H1 (cell line): ENCODE results near the gene CYP27C1. TPM values are rescaled to one million over a fixed set of nuclear protein-coding genes. Genes with fewer than 3 reads are reported as not detected.
"Not testable (repeated sequence)": the region's sequence is repeated elsewhere in the genome, so short reads cannot be mapped to it uniquely, and the experiment has no call there.

Experiments used
- CTCF ChIA-PET: fragments of 300-600 bp; sonication (Branson Sonifier 250); formaldehyde crosslinking; loops from one replicate; lab custom pipeline; 2021; ENCODE audit not compliant: partially characterized antibody; lab: Charles Lee
- POLR2A ChIA-PET: fragments of 300-600 bp; sonication (Branson Sonifier 250); formaldehyde crosslinking; loops from one replicate; lab custom pipeline; 2021; ENCODE audit warnings: inconsistent platforms; ENCODE audit not compliant: partially characterized antibody; lab: Charles Lee
- DNase-seq, 2 experiments: peaks; one replicate each; pipeline versions ENCODE4 v3.0.0 to v3.0.0-alpha.2; 2010 to 2022; ENCODE audit warnings: low spot score in 2 of 2, low read depth in 1 of 2, mixed read lengths in 1 of 2
- FAIRE-seq: peaks from 2 replicates; lab custom pipeline; 2011; peaks lifted over from hg19 to GRCh38; lab: Jason Lieb, UNC
- H2AFZ ChIP-seq: 2 replicates; pipeline ENCODE4 v1.8.1; 2012; ENCODE audit warnings: low read length, inconsistent platforms
- H2AK5ac ChIP-seq: 2 replicates; pipeline ENCODE4 v1.6.1; 2013; ENCODE audit warnings: low read depth, low read length
- H2BK120ac ChIP-seq: replicated peaks from 2 replicates; pipeline ENCODE3; 2013; ENCODE audit warnings: low read depth, low read length, inconsistent platforms
- H2BK12ac ChIP-seq: 2 replicates; pipeline ENCODE4 v1.6.1; 2013; ENCODE audit warnings: low read depth, low read length
- H2BK15ac ChIP-seq: 2 replicates; pipeline ENCODE4 v1.6.1; 2013; ENCODE audit warnings: low read length
- H2BK20ac ChIP-seq: 2 replicates; pipeline ENCODE4 v1.6.1; 2013; ENCODE audit warnings: low read length
- H2BK5ac ChIP-seq: 2 replicates; pipeline ENCODE4 v1.6.1; 2013; ENCODE audit warnings: low read depth, low read length
- H3K14ac ChIP-seq: 2 replicates; pipeline ENCODE4 v1.6.1; 2013; ENCODE audit warnings: inconsistent platforms; ENCODE audit not compliant: insufficient read length
- H3K18ac ChIP-seq: 2 replicates; pipeline ENCODE4 v1.6.1; 2013; ENCODE audit warnings: low read length; ENCODE audit errors: extremely low read depth
- H3K23ac ChIP-seq: 2 replicates; pipeline ENCODE4 v1.6.1; 2013; ENCODE audit warnings: inconsistent platforms; ENCODE audit not compliant: insufficient read length
- H3K23me2 ChIP-seq: 2 replicates; pipeline ENCODE4 v1.6.1; 2013; ENCODE audit warnings: low read depth, low read length
- H3K27ac ChIP-seq: 2 replicates; pipeline ENCODE4 v1.6.1; 2011; ENCODE audit warnings: low read depth, low read length, inconsistent platforms
- H3K27me3 ChIP-seq, 4 experiments: replicated peaks in 1 of 4; 1 replicate in 1 of 4; 2 replicates in 3 of 4; pipeline versions ENCODE4 v1.6.1 to v1.8.1; 2011 to 2013; ENCODE audit warnings: low read length in 3 of 4, mild to moderate bottlenecking in 3 of 4, inconsistent platforms in 2 of 4, mixed read lengths in 2 of 4, moderate library complexity in 1 of 4; ENCODE audit not compliant: control insufficient read depth in 3 of 4, insufficient read depth in 3 of 4; ENCODE audit errors: extremely low read depth in 1 of 4
- H3K36me3 ChIP-seq, 4 experiments: 2 replicates each; pipeline versions ENCODE4 v1.6.1 to v1.8.1; 2011 to 2013; ENCODE audit warnings: mild to moderate bottlenecking in 4 of 4, low read length in 3 of 4, moderate library complexity in 2 of 4, control low read depth in 1 of 4, inconsistent platforms in 1 of 4; ENCODE audit not compliant: insufficient read depth in 4 of 4, control insufficient read depth in 2 of 4
- H3K4ac ChIP-seq: replicated peaks from 2 replicates; pipeline ENCODE3; 2013; ENCODE audit warnings: low read length, low read depth, mixed read lengths, inconsistent platforms; ENCODE audit not compliant: insufficient read length
- H3K4me1 ChIP-seq, 4 experiments: replicated peaks in 1 of 4; 1 replicate in 1 of 4; 2 replicates in 3 of 4; pipeline versions ENCODE4 v1.6.1 to v1.8.1; 2011 to 2013; ENCODE audit warnings: low read length in 3 of 4, inconsistent platforms in 2 of 4, mixed read lengths in 1 of 4; ENCODE audit not compliant: insufficient read depth in 4 of 4, control insufficient read depth in 3 of 4
- H3K4me2 ChIP-seq, 2 experiments: 2 replicates each; pipeline versions ENCODE4 v1.6.1 to v1.8.1; 2011 to 2013; ENCODE audit warnings: low read depth in 2 of 2, low read length in 2 of 2, control low read depth in 1 of 2, inconsistent platforms in 1 of 2, mild to moderate bottlenecking in 1 of 2; ENCODE audit not compliant: insufficient read depth in 1 of 2
- H3K4me3 ChIP-seq, 4 experiments: fragments of 200-600, 300-600 bp in 1 of 4; sonication (generic), shearing (Covaris generic), sonication (Bioruptor Twin) in 1 of 4; 2 replicates each; pipeline versions ENCODE4 v1.5.1 to v1.8.1; 2011 to 2016; ENCODE audit warnings: low read length in 4 of 4, low read depth in 3 of 4, control low read depth in 2 of 4, inconsistent platforms in 2 of 4, mild to moderate bottlenecking in 2 of 4, mixed read lengths in 1 of 4, moderate library complexity in 1 of 4; ENCODE audit not compliant: insufficient read depth in 2 of 4; ENCODE audit errors: extremely low read depth in 1 of 4
- H3K56ac ChIP-seq: replicated peaks from 2 replicates; pipeline ENCODE3; 2013; ENCODE audit warnings: low read depth, mild to moderate bottlenecking, mixed read lengths, low read length, inconsistent platforms; ENCODE audit not compliant: insufficient read length
- H3K79me1 ChIP-seq: 2 replicates; pipeline ENCODE4 v1.6.1; 2013; ENCODE audit warnings: low read depth, low read length, control low read depth
- H3K79me2 ChIP-seq, 2 experiments: 2 replicates each; pipeline versions ENCODE4 v1.6.1 to v1.8.1; 2012 to 2013; ENCODE audit warnings: low read length in 2 of 2, mild to moderate bottlenecking in 2 of 2, inconsistent platforms in 1 of 2; ENCODE audit not compliant: insufficient read depth in 2 of 2, control insufficient read depth in 1 of 2
- H3K9ac ChIP-seq, 4 experiments: replicated peaks in 1 of 4; 1 replicate in 1 of 4; 2 replicates in 3 of 4; pipeline versions ENCODE4 v1.6.1 to v1.8.1; 2011 to 2013; ENCODE audit warnings: low read depth in 3 of 4, low read length in 3 of 4, control low read depth in 2 of 4, mild to moderate bottlenecking in 2 of 4, moderate library complexity in 2 of 4, inconsistent platforms in 1 of 4; ENCODE audit errors: extremely low read depth in 1 of 4
- H3K9me3 ChIP-seq, 2 experiments: 2 replicates each; pipeline versions ENCODE4 v1.6.1 to v1.8.1; 2012 to 2013; ENCODE audit warnings: mild to moderate bottlenecking in 2 of 2, moderate library complexity in 2 of 2, control low read depth in 1 of 2, inconsistent platforms in 1 of 2, low read depth in 1 of 2, low read length in 1 of 2, mixed read lengths in 1 of 2; ENCODE audit not compliant: insufficient read depth in 2 of 2
- H4K20me1 ChIP-seq, 2 experiments: replicated peaks in 1 of 2; 2 replicates each; pipeline versions ENCODE3 to v1.8.1; 2011 to 2013; ENCODE audit warnings: inconsistent platforms in 2 of 2, low read length in 2 of 2, mild to moderate bottlenecking in 1 of 2; ENCODE audit not compliant: insufficient read depth in 2 of 2, control insufficient read depth in 1 of 2
- H4K5ac ChIP-seq: 2 replicates; pipeline ENCODE4 v1.6.1; 2013; ENCODE audit warnings: low read length, low read depth, mixed read lengths, inconsistent platforms; ENCODE audit not compliant: insufficient read length
- H4K8ac ChIP-seq: 2 replicates; pipeline ENCODE4 v1.8.0; 2013; ENCODE audit warnings: mild to moderate bottlenecking, moderate library complexity, low read length, inconsistent platforms; ENCODE audit not compliant: insufficient read depth; ENCODE audit errors: extremely low read depth
- H4K91ac ChIP-seq: replicated peaks from 2 replicates; pipeline ENCODE3; 2013; ENCODE audit warnings: low read length, mixed read lengths, inconsistent platforms; ENCODE audit not compliant: insufficient read length
- WGBS, 2 experiments: shearing (Covaris generic) in 1 of 2; methylation state at CpG; one replicate each; pipeline versions ENCODE4 v1.1.6 to v1.1.7; 2013 to 2015; ENCODE audit warnings: low lambda C conversion rate in 2 of 2, mixed read lengths in 2 of 2, inconsistent platforms in 1 of 2, low coverage in 1 of 2, missing lambda C conversion rate in 1 of 2; ENCODE audit not compliant: insufficient replicate concordance in 2 of 2, insufficient coverage in 1 of 2, insufficient read length in 1 of 2; ENCODE audit errors: extremely low coverage in 1 of 2, missing lambda C conversion rate in 1 of 2; 5-methylcytosine and 5-hydroxymethylcytosine counted together
- polyA plus RNA-seq, 7 experiments: library from polyadenylated mRNA; depleted of rRNA in 3 of 7; stranded (reverse) in 5 of 7; unstranded in 2 of 7; fragments of >200 nt in 5 of 7; fragments of 200-250 nt in 2 of 7; gene quantifications; 1 replicate in 5 of 7; 2 replicates in 1 of 7; 4 replicates in 1 of 7; pipeline versions ENCODE4 v1.2.1 to v1.2.3, GENCODE V29; 2011 to 2013; ENCODE audit warnings: missing spikeins in 2 of 7, mixed read lengths in 2 of 7
- total RNA-seq: library from RNA; stranded (reverse); fragmentation: NEBNext Ultra II Directional; extraction: Animal tissue kit (Norgen Biotek cat#: 25700); gene quantifications from 2 replicates; pipeline ENCODE4 v1.2.1, GENCODE V29; 2021

The CYP27C1 gene
- total and polyA plus RNA-seq, 2 of the 8 experiments (the other 6 are each of a cell fraction or from before 2014, with no cell fraction given): 1.3 to 3.2 TPM

- H3K79me1 ChIP-seq, H3K4me2 ChIP-seq, H3K4me3 ChIP-seq, H4K8ac ChIP-seq, H4K5ac ChIP-seq, H3K36me3 ChIP-seq, H4K91ac ChIP-seq, H3K27me3 ChIP-seq, H3K9me3 ChIP-seq, H3K56ac ChIP-seq, H2BK120ac ChIP-seq, H2BK15ac ChIP-seq, H2AK5ac ChIP-seq, H2AFZ ChIP-seq, H3K18ac ChIP-seq, H3K9ac ChIP-seq, POLR2A ChIA-PET, H2BK12ac ChIP-seq, H3K23me2 ChIP-seq, FAIRE-seq, H4K20me1 ChIP-seq, H3K4me1 ChIP-seq, H3K27ac ChIP-seq, H2BK5ac ChIP-seq, CTCF ChIA-PET, H3K14ac ChIP-seq, H3K23ac ChIP-seq, DNase-seq, H2BK20ac ChIP-seq, H3K4ac ChIP-seq, H3K79me2 ChIP-seq: not testable (repeated sequence)
- 91% methylated on average over 2 of the region's 2 CpGs; no CpG with 5 or more reads in 1 of the 2 experiments for WGBS, 2 experiments
Measured at GRCh38 chr2:127241184-127241583, 21.1 kb upstream of the CYP27C1 start.
